Measurements from ENCODE around the gene PDCD7. TPM values are rescaled to one million over a fixed set of nuclear protein-coding genes. Genes with fewer than 3 reads are reported as not detected.
A peak's percentile ranks its signal among the peaks of the same experiment; 100 is the strongest.

The PDCD7 gene
- total RNA-seq, 1 experiment from 2014 or later, result 19.7 TPM

DNA sequence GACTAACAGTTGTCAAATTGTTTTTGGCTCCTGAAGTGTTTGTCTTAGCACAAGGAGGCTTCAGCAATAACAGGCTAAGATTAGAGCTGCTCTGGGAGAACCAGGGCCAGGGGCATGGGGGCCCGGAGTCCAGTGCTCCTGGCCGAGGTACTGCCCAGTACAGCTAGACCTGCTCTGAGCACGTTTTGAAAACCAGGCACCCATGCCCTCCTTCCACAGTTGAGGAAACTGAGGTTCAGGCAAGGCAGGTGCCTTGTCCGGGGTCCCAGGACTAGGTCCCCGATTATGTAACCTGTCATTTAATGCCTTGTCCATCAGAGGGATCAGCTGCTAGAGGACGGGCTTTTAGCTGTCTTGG lies 37.9 kb downstream of the PDCD7 start:
- Histone ChIP-seq H3K4me1 (ENCODE audit: control insufficient read depth, insufficient read depth, low read length) (no peaks in the 10 kb centered on the region), H3K4me3 (ENCODE audit: low read depth in 2 of 2, low read length in 2 of 2) (no peak overlapping the region), H3K27me3 (ENCODE audit: control insufficient read depth, insufficient read depth, low read length) (no peaks in the 10 kb centered on the region), H3K27ac (ENCODE audit: low read length) (no peak overlapping the region), H3K9me3 (ENCODE audit: control insufficient read depth, insufficient read depth, low read depth, low read length) (no peaks in the 10 kb centered on the region), H3K36me3 (ENCODE audit: control insufficient read depth, insufficient read depth, low read length) (no peaks in the 10 kb centered on the region)
- DNase-seq (ENCODE audit: low read depth, low spot score) (no peak), ATAC-seq (no peak)
- ChIA-PET CTCF (interaction anchor here (0.6 kb wide), 1 partner anchor 270 kb away, joined by 3 read pairs; no protein-coding TSS in a partner anchor), POLR2A (no interaction called here)
- no peak for TF ChIP-seq SIN3A (IDR thresholded peaks at IDR 0.05; ENCODE audit: borderline replicate concordance, insufficient read depth, low read depth, low read length)
- no peak for TF ChIP-seq POLR2AphosphoS5 (IDR thresholded peaks at IDR 0.05; ENCODE audit: low read depth, low read length)
- no peak for TF ChIP-seq CTCF (IDR thresholded peaks at IDR 0.05)
- no peak for TF ChIP-seq REST (IDR thresholded peaks at IDR 0.05; ENCODE audit: insufficient read depth in 1 of 2, low read depth in 2 of 2, low read length in 1 of 2)
- no peak for TF ChIP-seq TCF7L2 (IDR thresholded peaks at IDR 0.05; ENCODE audit: low read depth, low read length)
- intact Hi-C loops (cut with micrococcal nuclease; ENCODE audit: unreplicated experiment) (no loop called here), in situ Hi-C loops (cut with HindIII; ENCODE audit: low pct_unique_long_range_greater_than_20kb, low sequenced_read_pairs) (no loop called here)
- BruUV-seq (replicated peaks), result no TSS peak

DNA sequence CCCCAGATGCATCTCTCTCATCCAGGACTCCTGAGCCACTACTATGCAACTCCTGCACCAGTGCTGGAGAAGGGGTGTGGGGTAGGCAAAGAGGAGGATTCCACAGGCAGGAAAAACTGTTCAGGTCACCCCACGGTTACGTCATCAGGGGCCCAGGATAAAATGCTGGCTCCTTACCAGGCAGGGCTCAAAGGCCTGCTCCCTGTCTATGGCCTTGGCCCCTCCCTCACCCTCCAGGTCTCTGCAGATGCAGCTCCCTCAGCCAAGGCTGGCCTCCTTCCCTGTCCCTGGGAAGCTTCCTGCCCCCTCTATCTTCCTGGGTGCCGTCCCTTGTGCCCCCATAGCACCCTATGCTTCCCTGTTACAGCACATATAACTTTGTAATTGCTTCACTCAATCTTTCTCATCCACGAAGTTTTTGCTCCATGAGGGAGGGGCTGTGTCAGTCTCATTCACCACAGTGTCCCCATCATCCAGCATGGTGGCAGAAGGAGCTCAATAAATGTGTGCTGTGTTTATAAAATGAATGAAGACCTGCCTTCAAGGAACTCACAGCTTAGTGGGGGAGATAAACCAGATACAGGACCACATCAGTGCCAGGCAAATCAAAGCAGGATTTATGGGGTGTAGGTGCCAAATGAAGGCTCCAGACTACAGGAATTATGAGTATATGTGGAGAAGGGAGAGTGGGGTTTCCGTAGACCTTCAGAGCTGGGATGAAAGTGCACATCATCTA lies 38.4 kb downstream of the PDCD7 start:
- Histone ChIP-seq H3K27me3 (ENCODE audit: control insufficient read depth, insufficient read depth, low read length) (no peaks in the 10 kb centered on the region), H3K4me1 (ENCODE audit: control insufficient read depth, insufficient read depth, low read length) (no peaks in the 10 kb centered on the region), H3K36me3 (ENCODE audit: control insufficient read depth, insufficient read depth, low read length) (no peaks in the 10 kb centered on the region), H3K4me3 (ENCODE audit: low read depth in 2 of 2, low read length in 2 of 2) (no peak overlapping the region), H3K9me3 (ENCODE audit: control insufficient read depth, insufficient read depth, low read depth, low read length) (no peaks in the 10 kb centered on the region), H3K27ac (ENCODE audit: low read length) (no peak overlapping the region)
- in situ Hi-C loops (cut with HindIII; ENCODE audit: low pct_unique_long_range_greater_than_20kb, low sequenced_read_pairs) (no loop called here), intact Hi-C loops (cut with micrococcal nuclease; ENCODE audit: unreplicated experiment) (no loop called here)
- no TSS peak for BruUV-seq (replicated peaks)
- no peak for DNase-seq (ENCODE audit: low read depth, low spot score)
- ChIA-PET CTCF (no interaction called here), POLR2A (interaction anchor here (0.6 kb wide), 1 partner anchor 241 kb away, joined by 4 read pairs; no protein-coding TSS in a partner anchor)
- ATAC-seq, result 0 out of 2 replicates have a peak, but pooled peaks have one; percentile 8
- TF ChIP-seq POLR2AphosphoS5 (IDR thresholded peaks at IDR 0.05; ENCODE audit: low read depth, low read length), result no peak
- TF ChIP-seq TCF7L2 (IDR thresholded peaks at IDR 0.05; ENCODE audit: low read depth, low read length), result no peak
- no peak for TF ChIP-seq REST (IDR thresholded peaks at IDR 0.05; ENCODE audit: insufficient read depth in 1 of 2, low read depth in 2 of 2, low read length in 1 of 2)
- no peak for TF ChIP-seq CTCF (IDR thresholded peaks at IDR 0.05)
- TF ChIP-seq SIN3A (IDR thresholded peaks at IDR 0.05; ENCODE audit: borderline replicate concordance, insufficient read depth, low read depth, low read length), result no peak

All from Panc1 (cell line).